Raji (cell line): ENCODE results near the gene PIK3CG.
A peak's percentile ranks its signal among the peaks of the same experiment; 100 is the strongest.

Experiments
- POLR2A ChIP-seq: IDR thresholded peaks from 2 replicates; pipeline ENCODE4 v1.6.1; 2011; ENCODE audit warnings: low read depth, low read length, control low read depth; ENCODE audit not compliant: insufficient read depth

PIK3CG gene

DNA sequence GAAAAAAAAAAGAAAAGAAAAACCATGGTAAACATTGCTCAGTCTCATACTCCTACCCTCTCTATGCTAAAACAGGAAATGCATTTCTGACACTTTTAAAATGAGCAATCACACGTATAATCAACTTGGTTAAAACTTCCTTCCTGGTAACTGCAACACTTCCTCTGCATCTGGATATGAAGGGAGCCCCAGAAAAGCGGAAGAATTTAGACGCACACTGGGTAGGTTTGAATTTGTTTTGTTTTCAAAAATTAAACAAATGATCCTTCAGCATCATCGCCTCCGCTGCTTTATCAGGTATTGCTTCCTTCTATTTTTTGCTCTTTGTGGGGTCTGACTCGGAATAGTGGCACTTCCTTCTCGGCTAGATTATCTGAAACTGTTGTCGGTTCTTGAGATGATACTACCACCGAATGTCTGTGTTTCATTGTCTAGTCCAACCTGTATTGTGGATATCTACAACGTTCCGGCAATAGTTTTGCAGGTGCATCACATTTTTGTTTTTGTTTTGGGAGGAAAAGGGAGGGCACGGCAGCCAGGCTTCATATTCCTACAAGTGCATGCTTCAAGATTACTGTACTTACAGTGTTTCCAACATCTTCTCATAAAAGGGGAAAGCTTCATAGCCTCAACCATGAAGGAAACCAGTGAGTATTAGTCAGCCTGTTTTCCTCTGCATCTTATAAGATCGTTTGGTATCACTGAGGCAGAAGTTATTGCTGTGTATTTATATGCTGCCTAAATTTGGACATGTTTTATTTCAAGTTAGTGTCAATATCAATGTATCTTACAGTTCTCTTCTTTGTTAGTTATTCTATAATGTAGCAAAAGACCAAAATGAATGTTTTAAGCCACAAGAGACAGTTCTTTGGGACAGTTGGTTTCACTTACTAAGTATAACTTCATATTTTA, at the start of gene PIK3CG:
TSS of gene PIK3CG (plus strand) at position 153 of the 912 bp plus-strand sequence. CDS start 2,280 bp downstream, outside the sequence.
- TF ChIP-seq POLR2A, result peak; percentile 60

DNA sequence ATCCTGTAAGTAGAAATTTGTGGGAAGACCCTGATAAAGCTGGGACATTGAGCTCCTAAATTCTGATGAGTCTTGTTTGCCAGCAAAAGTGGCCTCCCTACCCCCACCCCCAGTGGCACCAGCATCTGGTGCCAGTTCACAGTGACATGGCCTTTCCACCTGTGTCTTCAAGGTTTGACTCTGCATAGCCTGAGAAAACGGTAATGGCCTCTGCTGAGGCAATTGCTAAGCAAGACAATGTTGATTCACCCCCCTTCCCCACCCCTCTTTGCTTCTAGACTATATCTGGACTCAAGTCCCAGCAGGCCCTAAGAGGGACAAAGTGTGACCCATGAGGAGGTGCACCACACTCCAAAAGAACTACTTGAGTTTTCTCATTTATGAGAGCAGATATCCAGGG, 48.0 kb upstream of the PIK3CG start:
- TF ChIP-seq POLR2A, result no peak

GRCh38 chr7:106818736-106819135, 46.3 kb upstream of the PIK3CG start:
- TF ChIP-seq POLR2A, result no peak

DNA sequence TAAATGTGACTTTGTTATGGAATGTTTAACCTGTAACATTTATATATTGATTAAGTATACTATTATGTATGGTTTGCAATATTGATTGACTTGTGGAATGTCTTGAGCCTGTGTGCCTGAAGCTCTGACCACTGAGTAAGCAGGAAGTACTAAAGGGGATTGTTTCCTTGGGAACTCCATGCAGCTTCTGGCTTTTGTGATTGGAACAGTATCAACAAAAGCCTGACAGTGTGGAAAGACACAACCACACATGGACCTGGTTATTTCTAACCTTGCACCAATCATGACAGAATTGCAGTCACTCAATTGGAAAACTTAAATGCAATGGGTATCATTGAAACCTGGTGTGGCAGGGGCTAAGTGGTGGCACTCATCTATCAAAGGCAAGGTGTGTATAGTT, 45.5 kb upstream of the PIK3CG start:
- no peak for TF ChIP-seq POLR2A

DNA sequence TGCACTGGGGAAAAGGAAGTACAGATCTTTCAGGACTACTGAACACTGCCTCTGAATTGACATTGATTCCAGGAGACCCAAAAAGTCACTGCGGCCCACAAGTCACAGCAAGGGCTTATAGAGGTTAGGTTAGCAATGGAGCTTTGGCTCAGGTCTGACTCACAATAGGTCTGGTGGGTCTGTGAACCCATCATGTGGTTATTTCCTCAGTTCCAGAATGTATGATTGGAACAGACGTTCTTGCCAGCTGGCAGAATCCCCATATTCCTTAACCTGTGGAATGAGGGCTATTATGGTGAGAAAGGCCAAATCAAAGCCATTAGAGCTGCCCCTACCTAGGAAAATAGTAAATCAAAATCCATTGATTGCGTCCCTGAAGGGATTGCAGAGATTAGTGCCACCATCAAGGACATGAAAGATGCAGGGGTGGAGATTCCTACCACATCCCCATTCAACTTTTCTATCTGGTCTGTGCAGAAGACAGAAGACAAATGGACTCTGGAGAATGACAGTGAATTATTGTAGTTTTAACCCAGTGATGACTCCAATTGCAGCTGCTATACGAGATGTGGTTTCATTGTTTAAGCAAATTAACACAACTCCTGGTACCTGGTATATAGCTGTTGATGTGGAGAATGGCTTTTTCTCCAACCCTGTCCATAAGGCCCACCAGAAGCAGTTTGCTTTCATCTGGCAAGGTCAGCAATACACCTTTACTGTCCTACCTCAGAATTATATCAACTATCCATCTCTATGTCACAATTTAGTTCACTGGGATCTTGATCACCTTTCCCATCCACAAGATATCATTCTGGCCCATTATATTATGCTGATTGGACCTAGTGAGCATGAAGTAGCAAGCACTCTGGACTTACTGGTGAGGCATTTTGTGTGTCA, 44.5 kb upstream of the PIK3CG start:
- no peak for TF ChIP-seq POLR2A

GRCh38 chr7:106823631-106824030, 41.5 kb upstream of the PIK3CG start:
- no peak for TF ChIP-seq POLR2A

DNA sequence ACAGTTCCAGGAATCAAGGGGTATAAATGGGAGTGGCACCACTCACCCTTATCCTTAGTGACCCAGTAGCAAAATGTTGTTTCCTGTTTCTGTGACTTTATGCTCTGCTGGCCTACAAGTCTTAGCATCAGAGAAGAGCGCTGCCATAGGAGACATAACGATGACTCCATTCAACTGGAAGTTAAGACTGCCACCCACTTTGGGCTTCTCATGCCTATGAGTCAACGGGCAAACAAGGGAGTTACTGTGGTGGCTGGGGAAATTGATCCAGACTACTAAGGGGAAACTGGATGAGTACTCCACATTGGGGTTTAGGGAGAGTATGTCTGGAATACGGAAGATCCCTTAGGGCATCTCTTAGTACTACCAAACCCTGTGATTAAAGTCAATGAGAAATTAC, 40.6 kb upstream of the PIK3CG start:
- TF ChIP-seq POLR2A, result no peak

DNA sequence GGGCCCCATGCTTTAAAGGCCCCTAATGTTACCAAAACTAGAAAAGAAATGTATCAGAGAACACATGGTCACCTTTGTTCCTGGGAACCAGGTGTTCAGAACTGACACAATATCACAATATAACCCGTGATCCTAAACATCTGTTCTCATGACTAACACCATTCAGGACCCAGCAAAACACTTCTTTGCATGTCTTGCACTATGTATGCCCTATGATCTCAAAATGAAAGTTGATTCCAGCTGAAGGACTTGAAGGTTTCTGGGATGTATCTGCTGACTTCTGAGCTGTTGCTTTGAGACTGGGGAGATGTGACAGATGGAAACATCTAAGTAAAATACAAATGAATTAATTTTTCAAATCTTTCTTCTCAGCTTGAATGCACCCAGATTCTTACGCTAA, 37.5 kb upstream of the PIK3CG start:
- TF ChIP-seq POLR2A, result no peak

- TF ChIP-seq POLR2A, result no peak
These were observed 35.6 kb upstream of the PIK3CG start for GRCh38 chr7:106829496-106829895.

DNA sequence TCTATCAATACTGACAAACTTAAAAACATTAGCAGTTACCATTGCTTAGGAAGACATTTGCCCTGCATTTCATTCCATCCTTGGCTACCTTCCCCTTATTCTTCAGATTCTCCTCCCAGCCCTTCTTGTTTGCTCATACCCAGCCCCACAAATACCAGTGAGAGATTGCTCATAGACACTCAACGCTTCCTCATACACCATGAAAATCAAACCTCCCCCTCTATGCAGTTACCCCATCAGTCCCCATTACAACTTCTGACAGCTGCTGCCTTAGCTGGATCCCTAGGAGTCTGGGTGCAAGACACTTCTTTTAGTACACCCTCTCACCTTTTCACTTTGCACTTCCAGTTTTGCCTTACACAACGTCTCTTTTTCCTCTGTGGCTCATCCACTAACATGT, 28.3 kb upstream of the PIK3CG start:
- no peak for TF ChIP-seq POLR2A

GRCh38 chr7:106839511-106839910, 25.6 kb upstream of the PIK3CG start:
- TF ChIP-seq POLR2A, result no peak

DNA sequence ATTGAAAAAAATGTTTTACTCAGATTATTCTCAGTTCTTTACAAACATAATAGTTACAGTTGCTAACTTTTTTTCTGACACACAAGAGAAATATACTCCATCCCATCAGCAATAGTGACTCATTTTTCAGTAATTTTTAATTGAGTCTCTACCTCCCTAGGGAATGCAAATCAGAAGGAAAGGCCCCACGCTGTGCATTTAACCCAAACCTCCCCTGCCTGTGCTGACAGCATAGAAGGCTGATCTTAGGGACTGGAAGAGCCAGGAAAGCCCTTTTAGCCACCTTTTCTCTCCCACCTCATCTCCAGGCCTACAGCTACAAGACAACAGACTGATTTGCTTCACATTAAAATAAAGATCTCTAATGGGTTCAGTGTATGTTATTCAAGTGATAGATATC, 24.7 kb upstream of the PIK3CG start:
- TF ChIP-seq POLR2A, result no peak

DNA sequence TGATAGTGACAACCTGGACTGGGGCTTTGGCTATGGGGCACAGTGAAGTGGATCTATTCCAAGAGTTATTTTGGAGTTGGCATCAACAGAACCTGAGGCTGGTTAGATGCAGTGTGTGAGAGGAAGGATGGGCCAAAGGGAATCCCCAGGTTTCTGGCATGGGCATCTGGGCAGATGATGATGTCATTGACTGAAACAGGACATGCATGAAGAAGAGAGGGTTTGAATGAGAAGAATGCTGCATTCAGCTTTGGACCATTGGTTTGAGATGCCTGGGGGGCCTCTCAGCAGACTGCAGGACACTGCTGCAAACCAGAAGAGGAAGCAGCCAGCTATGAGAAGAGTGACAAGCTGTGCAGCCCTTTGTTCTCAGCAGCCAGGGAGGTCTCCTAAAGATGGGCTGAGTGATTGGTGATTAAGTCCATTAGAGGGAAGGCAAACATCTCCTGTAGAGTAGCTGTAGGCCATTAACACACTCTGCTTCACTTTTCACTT, 23.1 kb upstream of the PIK3CG start:
- no peak for TF ChIP-seq POLR2A

DNA sequence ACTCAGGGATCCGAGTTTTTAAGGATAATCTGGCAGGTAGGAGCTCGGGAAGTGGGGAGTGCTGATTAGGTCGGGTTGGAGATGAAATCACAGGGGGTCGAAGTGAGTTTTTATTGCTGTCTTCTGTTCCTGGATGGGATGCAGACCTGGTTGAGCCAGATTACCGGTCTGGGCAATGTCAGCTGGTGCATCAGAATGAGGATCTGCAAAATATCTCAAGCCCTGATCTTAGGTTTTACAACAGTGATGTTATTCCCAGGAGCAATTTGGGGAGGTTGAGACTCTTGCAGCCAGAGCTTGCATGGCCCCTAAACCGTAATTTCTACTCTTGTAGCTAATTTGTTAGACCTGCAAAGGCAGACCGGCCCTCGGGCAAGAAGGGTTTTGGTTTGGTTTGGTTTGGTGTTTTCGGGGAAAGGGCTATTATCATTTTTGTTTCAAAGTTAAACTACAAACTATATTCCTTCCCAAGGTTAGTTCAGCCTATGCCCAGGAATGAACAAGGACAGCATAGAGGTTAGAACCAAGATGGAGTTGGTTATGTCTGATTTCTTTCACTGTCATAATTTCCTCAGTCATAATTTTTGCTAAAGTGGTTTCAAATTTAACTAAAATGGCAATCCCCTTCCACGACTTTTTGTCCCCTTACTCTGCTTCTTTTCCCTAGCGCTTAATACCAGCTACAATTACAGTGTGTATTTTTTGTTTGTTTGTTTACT, 20.6 kb upstream of the PIK3CG start:
- no peak for TF ChIP-seq POLR2A

DNA sequence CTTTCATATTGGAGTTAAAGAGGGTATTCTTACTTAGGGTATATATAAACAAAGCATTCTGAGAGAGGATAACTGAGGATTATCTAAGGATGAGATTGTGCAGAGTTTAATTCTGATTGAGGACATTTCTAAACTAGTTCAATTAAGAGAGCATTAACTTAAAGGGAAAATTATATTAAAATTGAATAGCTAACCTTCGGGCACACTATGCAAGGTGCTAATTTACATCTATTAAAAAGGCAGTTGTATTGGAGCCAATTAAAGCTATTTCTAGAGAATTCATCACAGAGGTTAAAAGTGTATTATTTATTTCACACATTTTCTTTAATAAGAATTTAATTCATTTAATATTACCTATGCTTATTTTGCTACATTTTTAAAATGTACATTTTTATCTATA, 17.0 kb upstream of the PIK3CG start:
- no peak for TF ChIP-seq POLR2A
